ENCODE results near the gene MRAP2.
"Not testable (repeated sequence)": the region's sequence is repeated elsewhere in the genome, so short reads cannot be mapped to it uniquely, and the experiment has no call there.

DNA sequence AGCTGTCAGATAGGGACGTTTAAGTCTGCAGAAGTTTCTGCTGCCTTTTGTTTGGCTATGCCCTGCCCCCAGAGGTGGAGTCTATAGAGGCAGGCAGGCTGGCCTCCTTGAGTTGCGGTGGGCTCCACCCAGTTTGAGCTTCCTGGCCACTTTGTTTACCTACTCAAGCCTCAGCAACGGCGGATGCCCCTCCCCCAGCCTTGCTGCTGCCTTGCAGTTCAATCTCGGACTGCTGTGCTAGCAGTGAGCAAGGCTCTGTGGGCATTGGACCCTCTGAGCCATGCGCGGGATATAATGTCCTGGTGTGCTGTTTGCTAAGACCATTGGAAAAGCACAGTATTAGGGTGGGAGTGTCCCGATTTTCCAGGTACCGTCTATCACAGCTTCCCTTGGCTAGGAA, 99.8 kb downstream of the MRAP2 start:
- not testable (repeated sequence) for TF ChIP-seq PAX5 (IDR thresholded peaks at IDR 0.05; ENCODE audit: insufficient read depth, low read length, severe bottlenecking); SPI1 (IDR thresholded peaks at IDR 0.05; ENCODE audit: low read depth, low read length); POLR2A (IDR thresholded peaks at IDR 0.05; ENCODE audit: low read depth, low read length); TAF1 (IDR thresholded peaks at IDR 0.05; ENCODE audit: low read depth, low read length); POLR2AphosphoS5 (IDR thresholded peaks at IDR 0.05; ENCODE audit: low read depth, low read length); POU2F2 (IDR thresholded peaks at IDR 0.05; ENCODE audit: low read depth, low read length)
